GM23338 (cell line): ENCODE data around the gene PARD3. TPM values are rescaled to one million over a fixed set of nuclear protein-coding genes. Genes with fewer than 3 reads are reported as not detected.

Experiments used
- ATAC-seq: fragments of 200-7000 bp; cut with Tn5 transposase; 3 replicates; pipeline ENCODE4 v1.9.1; 2020
- DNase-seq: peaks from one replicate; pipeline ENCODE4 v3.0.0-alpha.2; 2015; ENCODE audit warnings: low spot score
- H2AFZ ChIP-seq: fragments of 200-600 bp; sonication (generic); 2 replicates; pipeline ENCODE4 v1.8.0; 2016; ENCODE audit warnings: antibody characterized with exemption, mild to moderate bottlenecking, moderate library complexity
- H3F3A ChIP-seq: fragments of 200-600 bp; sonication (generic); replicated peaks from 2 replicates; pipeline ENCODE4 v1.8.0; 2017; ENCODE audit warnings: antibody characterized with exemption, mixed run types, low read depth
- H3K27ac ChIP-seq: fragments of 200-600 bp; sonication (generic); 2 replicates; pipeline ENCODE4 v1.6.1; 2016; ENCODE audit warnings: low read depth
- H3K27me3 ChIP-seq: fragments of 200-600 bp; sonication (generic); 2 replicates; pipeline ENCODE4 v1.8.0; 2016; ENCODE audit warnings: mild to moderate bottlenecking, mixed run types, moderate library complexity; ENCODE audit not compliant: insufficient read depth
- H3K36me3 ChIP-seq: fragments of 200-600 bp; sonication (generic); 2 replicates; pipeline ENCODE4 v1.8.0; 2016; ENCODE audit warnings: mild to moderate bottlenecking; ENCODE audit not compliant: insufficient read depth
- H3K4me1 ChIP-seq: fragments of 200-600 bp; sonication (generic); 2 replicates; pipeline ENCODE4 v1.8.0; 2016; ENCODE audit warnings: mild to moderate bottlenecking, moderate library complexity; ENCODE audit not compliant: insufficient read depth
- H3K4me2 ChIP-seq: fragments of 200-600 bp; sonication (generic); 2 replicates; pipeline ENCODE4 v1.7.1; 2017; ENCODE audit warnings: mixed run types
- H3K4me3 ChIP-seq: fragments of 200-600 bp; sonication (generic); 2 replicates; pipeline ENCODE4 v1.6.1; 2016; ENCODE audit warnings: mixed run types
- H3K79me2 ChIP-seq: fragments of 200-600 bp; sonication (generic); replicated peaks from 2 replicates; pipeline ENCODE4 v1.8.0; 2017; ENCODE audit warnings: mild to moderate bottlenecking; ENCODE audit not compliant: insufficient read depth
- H3K9me2 ChIP-seq: fragments of 200-600 bp; sonication (generic); 2 replicates; pipeline ENCODE4 v1.8.0; 2017; ENCODE audit not compliant: insufficient read depth
- H4K20me1 ChIP-seq: fragments of 200-600 bp; sonication (generic); replicated peaks from 2 replicates; pipeline ENCODE4 v1.8.0; 2017; ENCODE audit warnings: mild to moderate bottlenecking; ENCODE audit not compliant: insufficient read depth
- H3K27ac Mint-ChIP-seq: 2 replicates; pipeline ENCODE4 v1.8.0; 2020; ENCODE audit warnings: inconsistent platforms, mild to moderate bottlenecking, moderate library complexity, mixed read lengths
- H3K27me3 Mint-ChIP-seq: 3 replicates; pipeline ENCODE4 v1.8.0; 2022; ENCODE audit warnings: low read depth, mild to moderate bottlenecking, moderate library complexity, mixed read lengths, inconsistent platforms; ENCODE audit not compliant: insufficient read depth, poor library complexity
- H3K36me3 Mint-ChIP-seq: 3 replicates; pipeline ENCODE4 v1.8.0; 2021; ENCODE audit warnings: low read depth, mild to moderate bottlenecking, inconsistent platforms, moderate library complexity, mixed read lengths
- H3K4me1 Mint-ChIP-seq: 3 replicates; pipeline ENCODE4 v1.8.0; 2020; ENCODE audit warnings: mild to moderate bottlenecking, inconsistent platforms, mixed read lengths
- H3K4me3 Mint-ChIP-seq: 3 replicates; pipeline ENCODE4 v1.8.0; 2021; ENCODE audit warnings: moderate library complexity, mild to moderate bottlenecking, inconsistent platforms, mixed read lengths
- H3K9me3 Mint-ChIP-seq: 3 replicates; pipeline ENCODE4 v1.8.0; 2020; ENCODE audit warnings: moderate library complexity, mild to moderate bottlenecking, inconsistent platforms, mixed read lengths
- CREB1 ChIP-seq: fragments of 250-450 bp; sonication (Bioruptor Pico); IDR thresholded peaks from 2 replicates; pipeline ENCODE4 v1.5.0; 2020; ENCODE audit warnings: low read depth, mild to moderate bottlenecking, moderate library complexity
- CTCF ChIP-seq, 2 experiments: fragments of 200-600 bp in 1 of 2; sonication (generic) in 1 of 2; conservative IDR thresholded peaks; 2 replicates each; pipeline versions ENCODE4 v1.5.1 to v1.6.1; 2016 to 2017; ENCODE audit warnings: antibody characterized with exemption in 2 of 2, low read depth in 2 of 2, mild to moderate bottlenecking in 2 of 2, moderate library complexity in 1 of 2
- ETS1 ChIP-seq: IDR thresholded peaks from 2 replicates; pipeline ENCODE4 v1.6.1; 2016; ENCODE audit warnings: antibody characterized with exemption
- EZH2 ChIP-seq: fragments of 200-600 bp; sonication (generic); IDR thresholded peaks from one replicate; pipeline ENCODE4 v1.8.0; 2017; ENCODE audit warnings: antibody characterized with exemption, mild to moderate bottlenecking, low read depth; ENCODE audit not compliant: unreplicated experiment
- EZH2phosphoT487 ChIP-seq: fragments of 200-600 bp; sonication (generic); IDR thresholded peaks from one replicate; pipeline ENCODE4 v1.8.1; 2018; ENCODE audit warnings: antibody characterized with exemption; ENCODE audit not compliant: unreplicated experiment
- JUNB ChIP-seq: IDR thresholded peaks from one replicate; pipeline ENCODE4 v1.6.1; 2016; ENCODE audit warnings: antibody characterized with exemption; ENCODE audit not compliant: unreplicated experiment
- NANOG ChIP-seq: IDR thresholded peaks from 2 replicates; pipeline ENCODE4 v1.6.1; 2016; ENCODE audit warnings: antibody characterized with exemption, borderline replicate concordance
- POLR2AphosphoS5 ChIP-seq: IDR thresholded peaks from 2 replicates; pipeline ENCODE4 v1.6.1; 2016; ENCODE audit warnings: antibody characterized with exemption, low read depth
- REST ChIP-seq: IDR thresholded peaks from one replicate; pipeline ENCODE4 v1.6.1; 2018; ENCODE audit warnings: antibody characterized with exemption; ENCODE audit not compliant: unreplicated experiment
- ZNF114 ChIP-seq: fragments of 250-450 bp; sonication (Bioruptor Pico); IDR thresholded peaks from 2 replicates; pipeline ENCODE4 v1.5.0; 2020; ENCODE audit warnings: mild to moderate bottlenecking, moderate library complexity
- ZNF331 ChIP-seq: fragments of 250-450 bp; sonication (Bioruptor Pico); IDR thresholded peaks from 2 replicates; pipeline ENCODE4 v1.5.0; 2020; ENCODE audit warnings: low read depth, mild to moderate bottlenecking, moderate library complexity
- polyA plus RNA-seq: library from polyadenylated mRNA; unstranded; fragments of >200 nt; fragmentation: Nextera tagmentation; extraction: Ambion mirVana; gene quantifications from 2 replicates; pipeline ENCODE4 v1.2.1, GENCODE V29; 2016
- total RNA-seq: library from RNA; depleted of rRNA; stranded (reverse); fragments of >200 nt; shearing (Covaris generic); gene quantifications from 2 replicates; pipeline ENCODE4 v1.2.3, GENCODE V29; 2014
- TF ChIP-seq, protein P1 (sequence below): fragments of 250-450 bp; sonication (Bioruptor Pico); IDR thresholded peaks from 2 replicates; pipeline ENCODE4 v1.5.0; 2020; ENCODE audit warnings: mild to moderate bottlenecking, moderate library complexity

The PARD3 gene
- total and polyA plus RNA-seq, 2 experiments from 2014 or later = 30.2 to 51.4 TPM

- H3K9me2 ChIP-seq = no peaks in the 10 kb centered on the region
- H3K4me1 Mint-ChIP-seq = peaks cover 7% of the 10 kb centered on the region; the same call in 2 of the 3 replicates
- no peak overlapping the region for H3K4me3 ChIP-seq
- DNase-seq = no peak
- H3K4me3 Mint-ChIP-seq = no peak overlapping the region
- no peak overlapping the region for H3K27ac Mint-ChIP-seq
- H2AFZ ChIP-seq = no peak overlapping the region
- H3K36me3 ChIP-seq = no peaks in the 10 kb centered on the region
- TF ChIP-seq ETS1 (no peak), EZH2phosphoT487 (no peak), EZH2 (no peak), REST (no peak), ZNF331 (no peak), POLR2AphosphoS5 (no peak), JUNB (no peak), ZNF114 (no peak), CTCF (conservative IDR thresholded peaks at IDR 0.05; ENCODE audit: low read depth in 2 of 2) (no peak), CREB1 (CRISPR knock-in tag) (no peak), NANOG (no peak)
- TF ChIP-seq, protein P1, sequence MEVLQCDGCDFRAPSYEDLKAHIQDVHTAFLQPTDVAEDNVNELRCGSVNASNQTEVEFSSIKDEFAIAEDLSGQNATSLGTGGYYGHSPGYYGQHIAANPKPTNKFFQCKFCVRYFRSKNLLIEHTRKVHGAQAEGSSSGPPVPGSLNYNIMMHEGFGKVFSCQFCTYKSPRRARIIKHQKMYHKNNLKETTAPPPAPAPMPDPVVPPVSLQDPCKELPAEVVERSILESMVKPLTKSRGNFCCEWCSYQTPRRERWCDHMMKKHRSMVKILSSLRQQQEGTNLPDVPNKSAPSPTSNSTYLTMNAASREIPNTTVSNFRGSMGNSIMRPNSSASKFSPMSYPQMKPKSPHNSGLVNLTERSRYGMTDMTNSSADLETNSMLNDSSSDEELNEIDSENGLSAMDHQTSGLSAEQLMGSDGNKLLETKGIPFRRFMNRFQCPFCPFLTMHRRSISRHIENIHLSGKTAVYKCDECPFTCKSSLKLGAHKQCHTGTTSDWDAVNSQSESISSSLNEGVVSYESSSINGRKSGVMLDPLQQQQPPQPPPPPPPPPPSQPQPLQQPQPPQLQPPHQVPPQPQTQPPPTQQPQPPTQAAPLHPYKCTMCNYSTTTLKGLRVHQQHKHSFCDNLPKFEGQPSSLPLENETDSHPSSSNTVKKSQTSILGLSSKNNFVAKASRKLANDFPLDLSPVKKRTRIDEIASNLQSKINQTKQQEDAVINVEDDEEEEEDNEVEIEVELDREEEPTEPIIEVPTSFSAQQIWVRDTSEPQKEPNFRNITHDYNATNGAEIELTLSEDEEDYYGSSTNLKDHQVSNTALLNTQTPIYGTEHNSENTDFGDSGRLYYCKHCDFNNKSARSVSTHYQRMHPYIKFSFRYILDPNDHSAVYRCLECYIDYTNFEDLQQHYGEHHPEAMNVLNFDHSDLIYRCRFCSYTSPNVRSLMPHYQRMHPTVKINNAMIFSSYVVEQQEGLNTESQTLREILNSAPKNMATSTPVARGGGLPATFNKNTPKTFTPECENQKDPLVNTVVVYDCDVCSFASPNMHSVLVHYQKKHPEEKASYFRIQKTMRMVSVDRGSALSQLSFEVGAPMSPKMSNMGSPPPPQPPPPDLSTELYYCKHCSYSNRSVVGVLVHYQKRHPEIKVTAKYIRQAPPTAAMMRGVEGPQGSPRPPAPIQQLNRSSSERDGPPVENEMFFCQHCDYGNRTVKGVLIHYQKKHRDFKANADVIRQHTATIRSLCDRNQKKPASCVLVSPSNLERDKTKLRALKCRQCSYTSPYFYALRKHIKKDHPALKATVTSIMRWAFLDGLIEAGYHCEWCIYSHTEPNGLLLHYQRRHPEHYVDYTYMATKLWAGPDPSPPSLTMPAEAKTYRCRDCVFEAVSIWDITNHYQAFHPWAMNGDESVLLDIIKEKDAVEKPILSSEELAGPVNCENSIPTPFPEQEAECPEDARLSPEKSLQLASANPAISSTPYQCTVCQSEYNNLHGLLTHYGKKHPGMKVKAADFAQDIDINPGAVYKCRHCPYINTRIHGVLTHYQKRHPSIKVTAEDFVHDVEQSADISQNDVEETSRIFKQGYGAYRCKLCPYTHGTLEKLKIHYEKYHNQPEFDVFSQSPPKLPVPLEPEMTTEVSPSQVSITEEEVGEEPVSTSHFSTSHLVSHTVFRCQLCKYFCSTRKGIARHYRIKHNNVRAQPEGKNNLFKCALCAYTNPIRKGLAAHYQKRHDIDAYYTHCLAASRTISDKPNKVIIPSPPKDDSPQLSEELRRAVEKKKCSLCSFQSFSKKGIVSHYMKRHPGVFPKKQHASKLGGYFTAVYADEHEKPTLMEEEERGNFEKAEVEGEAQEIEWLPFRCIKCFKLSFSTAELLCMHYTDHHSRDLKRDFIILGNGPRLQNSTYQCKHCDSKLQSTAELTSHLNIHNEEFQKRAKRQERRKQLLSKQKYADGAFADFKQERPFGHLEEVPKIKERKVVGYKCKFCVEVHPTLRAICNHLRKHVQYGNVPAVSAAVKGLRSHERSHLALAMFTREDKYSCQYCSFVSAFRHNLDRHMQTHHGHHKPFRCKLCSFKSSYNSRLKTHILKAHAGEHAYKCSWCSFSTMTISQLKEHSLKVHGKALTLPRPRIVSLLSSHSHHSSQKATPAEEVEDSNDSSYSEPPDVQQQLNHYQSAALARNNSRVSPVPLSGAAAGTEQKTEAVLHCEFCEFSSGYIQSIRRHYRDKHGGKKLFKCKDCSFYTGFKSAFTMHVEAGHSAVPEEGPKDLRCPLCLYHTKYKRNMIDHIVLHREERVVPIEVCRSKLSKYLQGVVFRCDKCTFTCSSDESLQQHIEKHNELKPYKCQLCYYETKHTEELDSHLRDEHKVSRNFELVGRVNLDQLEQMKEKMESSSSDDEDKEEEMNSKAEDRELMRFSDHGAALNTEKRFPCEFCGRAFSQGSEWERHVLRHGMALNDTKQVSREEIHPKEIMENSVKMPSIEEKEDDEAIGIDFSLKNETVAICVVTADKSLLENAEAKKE (CRISPR knock-in tag) = no peak
- H3K9me3 Mint-ChIP-seq = no peaks in the 10 kb centered on the region
- H3K4me1 ChIP-seq = no peaks in the 10 kb centered on the region
- no peak overlapping the region for H3K27ac ChIP-seq
- no peaks in the 10 kb centered on the region for H4K20me1 ChIP-seq
- no peaks in the 10 kb centered on the region for H3K36me3 Mint-ChIP-seq
- no peaks in the 10 kb centered on the region for H3F3A ChIP-seq
- H3K79me2 ChIP-seq = no peaks in the 10 kb centered on the region
- no peak overlapping the region for H3K4me2 ChIP-seq
- no peaks in the 10 kb centered on the region for H3K27me3 ChIP-seq
- H3K27me3 Mint-ChIP-seq = no peaks in the 10 kb centered on the region
- no peak for ATAC-seq
Observed at GRCh38 chr10:34475274-34475646, 339.8 kb downstream of the PARD3 start.
